Measurements from ENCODE around the gene AKR1E2.

The AKR1E2 gene

GRCh38 chr10:4836416-4836969, 10.5 kb downstream of the AKR1E2 start:
- no peak for TF ChIP-seq CTCF (IDR thresholded peaks at IDR 0.05; ENCODE audit: insufficient read depth, low read length, missing control alignments)
- no peak for DNase-seq (ENCODE audit: low read depth, low spot score)
- H3K4me3 ChIP-seq (ENCODE audit: low read depth, low read length): no peak overlapping the region
- CTCF ChIA-PET: interaction anchor here (0.8 to 8.3 kb wide), 4 partner anchors 10 to 22 kb away, joined by 3 to 83 read pairs (median 25); no protein-coding TSS in a partner anchor
- POLR2A ChIA-PET: no interaction called here

GRCh38 chr10:4837551-4837950, 11.5 kb downstream of the AKR1E2 start:
- ChIA-PET POLR2A (no interaction called here), CTCF (interaction anchor here (1.0 to 8.3 kb wide), 4 partner anchors 11 to 23 kb away, joined by 3 to 83 read pairs (median 26); no protein-coding TSS in a partner anchor)
- DNase-seq (ENCODE audit: low read depth, low spot score): no peak
- H3K4me3 ChIP-seq (ENCODE audit: low read depth, low read length): no peak overlapping the region
- no peak for TF ChIP-seq CTCF (IDR thresholded peaks at IDR 0.05; ENCODE audit: insufficient read depth, low read length, missing control alignments)

GRCh38 chr10:4838743-4839142, 12.7 kb downstream of the AKR1E2 start:
- no peak for DNase-seq (ENCODE audit: low read depth, low spot score)
- no peak overlapping the region for H3K4me3 ChIP-seq (ENCODE audit: low read depth, low read length)
- ChIA-PET CTCF (interaction anchor here (1.2 to 8.3 kb wide), 6 partner anchors 9 to 603 kb away, joined by 3 to 83 read pairs (median 9); no protein-coding TSS in a partner anchor), POLR2A (no interaction called here)
- no peak for TF ChIP-seq CTCF (IDR thresholded peaks at IDR 0.05; ENCODE audit: insufficient read depth, low read length, missing control alignments)

- ChIA-PET CTCF (interaction anchor here (1.0 to 8.3 kb wide), 6 partner anchors 9 to 602 kb away, joined by 3 to 83 read pairs (median 8); no protein-coding TSS in a partner anchor), POLR2A (no interaction called here)
- no peak for DNase-seq (ENCODE audit: low read depth, low spot score)
- TF ChIP-seq CTCF (IDR thresholded peaks at IDR 0.05; ENCODE audit: insufficient read depth, low read length, missing control alignments): no peak
- H3K4me3 ChIP-seq (ENCODE audit: low read depth, low read length): no peak overlapping the region
These were observed 13.3 kb downstream of the AKR1E2 start for GRCh38 chr10:4839353-4839752.

- DNase-seq (ENCODE audit: low read depth, low spot score): no peak
- H3K4me3 ChIP-seq (ENCODE audit: low read depth, low read length): no peak overlapping the region
- CTCF ChIA-PET: interaction anchor here (1.0 to 8.3 kb wide), 5 partner anchors 10 to 593 kb away, joined by 3 to 83 read pairs (median 13); no protein-coding TSS in a partner anchor
- POLR2A ChIA-PET: no interaction called here
- TF ChIP-seq CTCF (IDR thresholded peaks at IDR 0.05; ENCODE audit: insufficient read depth, low read length, missing control alignments): no peak
These were observed 14.1 kb downstream of the AKR1E2 start for GRCh38 chr10:4840151-4840550.

GRCh38 chr10:4843525-4844180, 17.6 kb downstream of the AKR1E2 start:
- no peak for DNase-seq (ENCODE audit: low read depth, low spot score)
- H3K4me3 ChIP-seq (ENCODE audit: low read depth, low read length): no peak overlapping the region
- ChIA-PET CTCF (interaction anchor here (1.3 to 1.4 kb wide), 2 partner anchors 16 to 28 kb away, joined by 4 to 5 read pairs; no protein-coding TSS in a partner anchor), POLR2A (no interaction called here)
- no peak for TF ChIP-seq CTCF (IDR thresholded peaks at IDR 0.05; ENCODE audit: insufficient read depth, low read length, missing control alignments)
